SK-N-SH (cell line): ENCODE results near the gene USP12. TPM values are rescaled to one million over a fixed set of nuclear protein-coding genes. Genes with fewer than 3 reads are reported as not detected.
A peak's percentile ranks its signal among the peaks of the same experiment; 100 is the strongest.

Experiments used
- CTCF ChIA-PET: fragments of 300-600, 350-600 bp; formaldehyde crosslinking; extraction: SDS; loops from one replicate; lab custom pipeline; 2021; lab: Yijun Ruan, JAX
- POLR2A ChIA-PET: fragments of 350-600 bp; sonication (Branson Sonifier 250); formaldehyde crosslinking; extraction: SDS; loops from one replicate; lab custom pipeline; 2020; ENCODE audit warnings: antibody characterized with exemption, inconsistent platforms; lab: Yijun Ruan, JAX
- DNase-seq: peaks from one replicate; pipeline ENCODE4 v3.0.0; 2012
- H2AFZ ChIP-seq: fragments of 200-600 bp; sonication (generic); 2 replicates; pipeline ENCODE4 v1.8.1; 2016; ENCODE audit warnings: antibody characterized with exemption, mild to moderate bottlenecking, low read depth
- H3F3A ChIP-seq: fragments of 200-600 bp; sonication (generic); replicated peaks from 2 replicates; pipeline ENCODE3; 2016; ENCODE audit warnings: antibody characterized with exemption, mild to moderate bottlenecking; ENCODE audit not compliant: insufficient read depth
- H3K27ac ChIP-seq, 2 experiments: fragments of 200-500 bp in 1 of 2; fragments of 200-600 bp in 1 of 2; sonication (Bioruptor generic) in 1 of 2; sonication (generic), shearing (Covaris generic) in 1 of 2; 2 replicates each; pipeline versions ENCODE4 v1.5.1 to v1.6.1; 2014 to 2016; ENCODE audit warnings: low read depth in 2 of 2, inconsistent platforms in 1 of 2, low read length in 1 of 2, mild to moderate bottlenecking in 1 of 2, mixed read lengths in 1 of 2
- H3K27me3 ChIP-seq: fragments of 200-600 bp; sonication (generic), shearing (Covaris generic); 2 replicates; pipeline ENCODE4 v1.6.1; 2016; ENCODE audit warnings: mixed run types; ENCODE audit not compliant: insufficient read depth
- H3K36me3 ChIP-seq, 2 experiments: fragments of 200-500 bp in 1 of 2; fragments of 200-600 bp in 1 of 2; sonication (Bioruptor generic) in 1 of 2; sonication (generic) in 1 of 2; replicated peaks in 1 of 2; 2 replicates each; pipeline versions ENCODE3 to v1.5.1; 2014 to 2016; ENCODE audit warnings: low read length in 1 of 2, mild to moderate bottlenecking in 1 of 2; ENCODE audit not compliant: insufficient read depth in 2 of 2, control insufficient read depth in 1 of 2
- H3K4me1 ChIP-seq, 2 experiments: fragments of 200-500 bp in 1 of 2; fragments of 200-600 bp in 1 of 2; sonication (Bioruptor generic) in 1 of 2; sonication (generic), shearing (Covaris generic) in 1 of 2; 2 replicates each; pipeline versions ENCODE4 v1.5.1 to v1.6.1; 2014 to 2016; ENCODE audit warnings: low read depth in 1 of 2, low read length in 1 of 2, mixed run types in 1 of 2; ENCODE audit not compliant: insufficient read depth in 2 of 2, control insufficient read depth in 1 of 2
- H3K4me2 ChIP-seq: fragments of 200-600 bp; sonication (generic), shearing (Covaris generic); 2 replicates; pipeline ENCODE4 v1.6.1; 2017; ENCODE audit warnings: mixed run types
- H3K4me3 ChIP-seq, 2 experiments: fragments of 200-500 bp in 1 of 2; fragments of 200-600 bp in 1 of 2; sonication (Bioruptor generic) in 1 of 2; sonication (generic), shearing (Covaris generic) in 1 of 2; 2 replicates each; pipeline versions ENCODE4 v1.5.1 to v1.8.1; 2014 to 2016; ENCODE audit warnings: low read depth in 2 of 2, inconsistent platforms in 1 of 2, low read length in 1 of 2, mild to moderate bottlenecking in 1 of 2, mixed read lengths in 1 of 2, moderate library complexity in 1 of 2
- H3K79me2 ChIP-seq: fragments of 200-600 bp; sonication (generic); 2 replicates; pipeline ENCODE4 v1.8.1; 2017; ENCODE audit warnings: mild to moderate bottlenecking; ENCODE audit not compliant: insufficient read depth
- H3K9ac ChIP-seq: fragments of 200-600 bp; sonication (generic); 2 replicates; pipeline ENCODE4 v1.6.1; 2017; ENCODE audit warnings: mixed run types
- H3K9me2 ChIP-seq: fragments of 200-600 bp; sonication (generic); 2 replicates; pipeline ENCODE4 v1.6.1; 2017; ENCODE audit warnings: mixed run types
- H3K9me3 ChIP-seq: fragments of 200-600 bp; sonication (generic); 2 replicates; pipeline ENCODE4 v1.6.1; 2017; ENCODE audit warnings: mixed run types, mild to moderate bottlenecking, moderate library complexity
- H4K20me1 ChIP-seq: fragments of 200-600 bp; sonication (generic); 2 replicates; pipeline ENCODE4 v1.6.1; 2017; ENCODE audit warnings: mild to moderate bottlenecking, mixed run types; ENCODE audit not compliant: insufficient read depth
- CHD2 ChIP-seq: fragments of 150-350 bp; IDR thresholded peaks from 2 replicates; pipeline ENCODE4 v1.6.1; 2018; ENCODE audit warnings: low read length; ENCODE audit not compliant: partially characterized antibody
- CTCF ChIP-seq: fragments of 200-600 bp; sonication (generic); IDR thresholded peaks from 2 replicates; pipeline ENCODE4 v1.6.1; 2017; ENCODE audit warnings: antibody characterized with exemption, mild to moderate bottlenecking, moderate library complexity
- ELF1 ChIP-seq: IDR thresholded peaks from 2 replicates; pipeline ENCODE4 v1.4.0; 2012
- EZH2phosphoT487 ChIP-seq: fragments of 200-600 bp; sonication (generic); IDR thresholded peaks from 2 replicates; pipeline ENCODE4 v1.6.1; 2017; ENCODE audit warnings: low read depth, mixed run types, mild to moderate bottlenecking, antibody characterized with exemption, moderate library complexity, borderline replicate concordance
- FOSL2 ChIP-seq: IDR thresholded peaks from 2 replicates; pipeline ENCODE4 v1.4.0; 2012; ENCODE audit warnings: low read depth, mild to moderate bottlenecking, moderate library complexity, borderline replicate concordance
- GATA2 ChIP-seq: sonication (generic); formaldehyde crosslinking; IDR thresholded peaks from 2 replicates; pipeline ENCODE4 v1.5.0; 2020; ENCODE audit warnings: mild to moderate bottlenecking, missing genetic modification reagents
- MEF2A ChIP-seq: IDR thresholded peaks from 2 replicates; pipeline ENCODE4 v1.4.0; 2012; ENCODE audit warnings: low read depth, borderline replicate concordance
- NFIC ChIP-seq: IDR thresholded peaks from 2 replicates; pipeline ENCODE4 v1.4.0; 2012; ENCODE audit warnings: borderline replicate concordance
- RAD21 ChIP-seq: IDR thresholded peaks from 2 replicates; pipeline ENCODE4 v1.6.1; 2012; ENCODE audit warnings: mild to moderate bottlenecking, low read length
- RXRA ChIP-seq: IDR thresholded peaks from 2 replicates; pipeline ENCODE4 v1.4.0; 2012; ENCODE audit warnings: low read depth, mild to moderate bottlenecking, borderline replicate concordance
- SIN3A ChIP-seq: IDR thresholded peaks from 2 replicates; pipeline ENCODE4 v1.6.1; 2012; ENCODE audit warnings: low read depth, mild to moderate bottlenecking, low read length, moderate library complexity, borderline replicate concordance
- SMC3 ChIP-seq: IDR thresholded peaks from 2 replicates; pipeline ENCODE4 v1.6.1; 2012; ENCODE audit warnings: low read depth, low read length, improper control_type of control experiment
- YY1 ChIP-seq: IDR thresholded peaks from 2 replicates; pipeline ENCODE4 v1.4.0; 2012; ENCODE audit warnings: low read depth, mild to moderate bottlenecking
- WGBS: methylation state at CpG from one replicate; pipeline ENCODE4 v1.1.6; 2017; ENCODE audit warnings: low lambda C conversion rate; 5-methylcytosine and 5-hydroxymethylcytosine counted together
- polyA plus RNA-seq, 3 experiments: library from polyadenylated mRNA; depleted of rRNA; stranded (reverse); fragments of >200 nt; gene quantifications; 2 replicates each; pipeline ENCODE4 v1.2.3, GENCODE V29; 2012

The USP12 gene
- polyA plus RNA-seq, 1 of the 3 experiments (the other 2 are of a cell fraction), result 5.0 TPM

GRCh38 chr13:27203854-27204253 lies 32.2 kb upstream of the USP12 start:
- Histone ChIP-seq H2AFZ (no peak overlapping the region), H3K27me3 (no peaks in the 10 kb centered on the region), H3K9me2 (no peaks in the 10 kb centered on the region), H3K4me1 (no peaks in the 10 kb centered on the region), H3K9ac (no peak overlapping the region), H3K36me3 (no peaks in the 10 kb centered on the region), H4K20me1 (no peaks in the 10 kb centered on the region), H3F3A (no peaks in the 10 kb centered on the region), H3K4me2 (no peak overlapping the region), H3K9me3 (no peaks in the 10 kb centered on the region), H3K79me2 (no peaks in the 10 kb centered on the region), H3K27ac (no peak overlapping the region)
- ChIA-PET CTCF (interaction anchor here (1.1 to 1.3 kb wide), 2 partner anchors 144 to 218 kb away, joined by 3 to 4 read pairs; no protein-coding TSS in a partner anchor), POLR2A (no interaction called here)
- no peak for DNase-seq
- WGBS, result 31% methylated on average over 3 of the region's 3 CpGs
- TF ChIP-seq YY1 (no peak), RAD21 (peak; percentile 49), NFIC (no peak), GATA2 (CRISPR knock-in tag) (no peak), CTCF (peak; percentile 46), FOSL2 (no peak), ELF1 (no peak), CHD2 (no peak), EZH2phosphoT487 (no peak), RXRA (no peak), SMC3 (peak; percentile 39)
- TF ChIP-seq, all 33 proteins: peak for 3
- H3K4me3 ChIP-seq, result no peak overlapping the region

- Histone ChIP-seq H3K27ac (no peak overlapping the region), H3K4me1 (no peaks in the 10 kb centered on the region), H3K36me3 (no peaks in the 10 kb centered on the region), H3K79me2 (no peaks in the 10 kb centered on the region), H2AFZ (no peak overlapping the region), H3K9ac (no peak overlapping the region), H4K20me1 (no peaks in the 10 kb centered on the region), H3K4me2 (no peak overlapping the region), H3K9me3 (no peaks in the 10 kb centered on the region), H3K4me3 (no peak overlapping the region), H3F3A (no peaks in the 10 kb centered on the region), H3K9me2 (no peaks in the 10 kb centered on the region), H3K27me3 (no peaks in the 10 kb centered on the region)
- ChIA-PET CTCF (interaction anchor here (1.1 to 1.3 kb wide), 2 partner anchors 143 to 218 kb away, joined by 3 to 4 read pairs; no protein-coding TSS in a partner anchor), POLR2A (no interaction called here)
- no peak for DNase-seq
- TF ChIP-seq SIN3A, result no peak
- no peak for TF ChIP-seq RXRA
- TF ChIP-seq CTCF, result no peak
- no peak for TF ChIP-seq MEF2A
- WGBS, result 92% methylated on average over 4 of the region's 4 CpGs
These were observed 31.6 kb upstream of the USP12 start for GRCh38 chr13:27203186-27203585.
